ENCODE results near the gene APCS.

APCS gene

GRCh38 chr1:159587461-159587951 lies at the start of gene APCS:
Gene APCS, plus strand, starts transcription at chr1:159587826. Its CDS starts 96 bp downstream, at chr1:159587922.
- no peak for DNase-seq (ENCODE audit: low read depth)

- no peak for DNase-seq (ENCODE audit: low read depth)
Observed at GRCh38 chr1:159548126-159548525, 39.5 kb upstream of the APCS start.

GRCh38 chr1:159554261-159554660 lies 33.4 kb upstream of the APCS start:
- no peak for DNase-seq (ENCODE audit: low read depth)

- DNase-seq (ENCODE audit: low read depth): no peak
Observed at GRCh38 chr1:159554696-159555095, 32.9 kb upstream of the APCS start.

GRCh38 chr1:159556931-159557369 lies 30.7 kb upstream of the APCS start:
- no peak for DNase-seq (ENCODE audit: low read depth)

- no peak for DNase-seq (ENCODE audit: low read depth)
Observed at GRCh38 chr1:159560599-159560998, 27.0 kb upstream of the APCS start.

- no peak for DNase-seq (ENCODE audit: low read depth)
Observed at GRCh38 chr1:159561497-159561896, 26.1 kb upstream of the APCS start.

GRCh38 chr1:159562680-159563079 lies 24.9 kb upstream of the APCS start:
- no peak for DNase-seq (ENCODE audit: low read depth)

GRCh38 chr1:159577446-159577845 lies 10.2 kb upstream of the APCS start:
- DNase-seq (ENCODE audit: low read depth): no peak

GRCh38 chr1:159580340-159580739 lies 7.3 kb upstream of the APCS start:
- no peak for DNase-seq (ENCODE audit: low read depth)

GRCh38 chr1:159581422-159581821 lies 6.2 kb upstream of the APCS start:
- DNase-seq (ENCODE audit: low read depth): no peak

GRCh38 chr1:159584536-159584935 lies 3.1 kb upstream of the APCS start:
- DNase-seq (ENCODE audit: low read depth): no peak

- DNase-seq (ENCODE audit: low read depth): no peak
Observed at GRCh38 chr1:159591981-159592380, 4.4 kb downstream of the APCS start.

GRCh38 chr1:159594625-159595405 lies 7.2 kb downstream of the APCS start:
- DNase-seq (ENCODE audit: low read depth): no peak

- DNase-seq (ENCODE audit: low read depth): peak; percentile 91
Observed at GRCh38 chr1:159598196-159598595, 10.6 kb downstream of the APCS start.

GRCh38 chr1:159600894-159601293 lies 13.3 kb downstream of the APCS start:
- DNase-seq (ENCODE audit: low read depth): no peak

GRCh38 chr1:159602501-159602999 lies 14.9 kb downstream of the APCS start:
- no peak for DNase-seq (ENCODE audit: low read depth)

- DNase-seq (ENCODE audit: low read depth): no peak
Observed at GRCh38 chr1:159612211-159612885, 24.7 kb downstream of the APCS start.

- DNase-seq (ENCODE audit: low read depth): no peak
Observed at GRCh38 chr1:159632922-159633321, 45.3 kb downstream of the APCS start.

Measured in GM04503 (cell line).